Frontal cortex (tissue), 4 donors: ENCODE results near the gene D2HGDH. TPM values are rescaled to one million over a fixed set of nuclear protein-coding genes. Genes with fewer than 3 reads are reported as not detected.
"Not testable (repeated sequence)": the region's sequence is repeated elsewhere in the genome, so short reads cannot be mapped to it uniquely, and the experiment has no call there.

Experiments
- DNase-seq, 2 donors: peaks; one replicate each; pipeline ENCODE4 v3.0.0; 2012; ENCODE audit warnings: low spot score in 2 of 2
- FAIRE-seq: peaks from 2 replicates; lab custom pipeline; 2012; peaks lifted over from hg19 to GRCh38; lab: Jason Lieb, UNC
- total RNA-seq: library from RNA; depleted of rRNA; stranded (reverse); fragments of >200 nt; gene quantifications from one replicate; pipeline ENCODE4 v1.2.3, GENCODE V29; 2014
- donor health status: control.
- donor health status: control.
- donor health status: control.

The D2HGDH gene
- total RNA-seq, 1 donor from 2014 or later, result 9.4 TPM

DNA sequence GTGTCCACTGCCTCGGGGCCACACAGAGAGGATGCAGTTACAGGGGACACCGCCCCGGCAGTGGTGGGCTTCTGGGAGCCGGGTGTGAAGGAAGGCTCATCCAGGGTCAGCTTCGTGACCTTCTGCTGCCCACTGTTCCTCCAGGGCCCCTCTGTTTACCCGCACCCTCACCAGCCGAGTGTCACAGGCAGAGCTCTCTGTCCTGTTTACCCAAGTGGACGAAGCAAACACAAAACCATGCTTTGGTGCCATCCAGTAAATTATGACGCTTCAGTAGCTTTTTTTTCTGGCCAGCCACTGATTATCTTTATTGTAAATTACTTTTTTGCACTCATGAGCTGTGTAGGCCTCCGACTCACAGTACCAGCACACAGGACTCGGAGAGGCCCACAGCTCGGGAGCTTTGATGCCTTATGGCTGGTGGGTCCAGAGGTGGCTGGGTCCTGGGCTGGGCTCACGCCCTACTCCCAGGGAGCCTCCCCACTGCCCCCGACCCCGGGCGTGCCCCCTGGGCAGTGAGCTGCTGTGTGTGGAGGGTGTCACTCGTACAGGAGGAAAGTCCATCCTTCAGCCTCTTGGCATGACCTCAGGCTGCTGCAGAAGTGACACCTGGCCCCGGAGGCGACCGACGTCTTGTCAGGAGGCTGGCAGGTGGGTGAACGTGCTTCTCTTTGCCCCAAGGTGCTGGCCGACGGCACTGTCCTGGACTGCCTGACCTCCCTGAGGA, 9.8 kb downstream of the D2HGDH start:
- DNase-seq (no peak), FAIRE-seq (no peak)

DNA sequence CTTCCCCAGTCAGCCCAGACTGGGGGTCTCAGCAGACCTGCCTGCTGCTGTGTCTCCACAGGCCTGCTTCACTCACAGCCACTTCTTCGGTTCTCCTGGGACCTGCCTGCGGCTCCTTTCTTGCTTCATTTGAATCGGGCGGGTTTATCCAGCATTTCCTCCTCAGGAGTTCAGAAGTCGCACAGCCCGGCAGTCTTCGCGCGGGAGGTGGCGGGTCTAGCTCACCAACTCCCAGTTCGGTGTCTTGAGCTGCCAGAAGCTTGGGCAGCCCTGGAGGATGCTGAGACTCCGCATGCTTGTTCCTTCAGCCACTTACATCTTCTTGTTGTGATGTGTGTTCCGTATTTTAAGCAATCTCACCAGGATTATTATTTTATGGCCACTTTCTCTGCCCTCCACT, 10.8 kb downstream of the D2HGDH start:
- FAIRE-seq (no peak), DNase-seq (no peak)

DNA sequence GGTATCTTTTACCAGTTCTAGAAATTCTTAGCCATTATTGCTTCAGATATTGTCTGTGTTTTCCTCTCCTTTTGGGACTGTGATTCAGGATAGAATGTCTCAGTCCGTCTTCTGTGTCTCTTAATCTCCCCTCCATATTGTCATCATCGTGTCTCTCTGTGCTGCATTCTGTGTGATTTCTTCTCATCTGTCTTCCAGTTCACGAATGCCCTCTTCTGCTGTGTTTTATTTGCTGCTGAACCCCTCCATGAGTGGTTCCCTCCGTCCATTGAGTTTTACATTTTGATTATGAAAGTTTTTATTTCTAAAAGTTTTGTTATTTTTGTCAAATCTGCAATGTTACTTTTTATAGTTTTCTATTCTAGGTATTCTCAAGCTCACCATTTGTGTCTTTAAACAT, 11.7 kb downstream of the D2HGDH start:
- DNase-seq (no peak), FAIRE-seq (no peak)

DNA sequence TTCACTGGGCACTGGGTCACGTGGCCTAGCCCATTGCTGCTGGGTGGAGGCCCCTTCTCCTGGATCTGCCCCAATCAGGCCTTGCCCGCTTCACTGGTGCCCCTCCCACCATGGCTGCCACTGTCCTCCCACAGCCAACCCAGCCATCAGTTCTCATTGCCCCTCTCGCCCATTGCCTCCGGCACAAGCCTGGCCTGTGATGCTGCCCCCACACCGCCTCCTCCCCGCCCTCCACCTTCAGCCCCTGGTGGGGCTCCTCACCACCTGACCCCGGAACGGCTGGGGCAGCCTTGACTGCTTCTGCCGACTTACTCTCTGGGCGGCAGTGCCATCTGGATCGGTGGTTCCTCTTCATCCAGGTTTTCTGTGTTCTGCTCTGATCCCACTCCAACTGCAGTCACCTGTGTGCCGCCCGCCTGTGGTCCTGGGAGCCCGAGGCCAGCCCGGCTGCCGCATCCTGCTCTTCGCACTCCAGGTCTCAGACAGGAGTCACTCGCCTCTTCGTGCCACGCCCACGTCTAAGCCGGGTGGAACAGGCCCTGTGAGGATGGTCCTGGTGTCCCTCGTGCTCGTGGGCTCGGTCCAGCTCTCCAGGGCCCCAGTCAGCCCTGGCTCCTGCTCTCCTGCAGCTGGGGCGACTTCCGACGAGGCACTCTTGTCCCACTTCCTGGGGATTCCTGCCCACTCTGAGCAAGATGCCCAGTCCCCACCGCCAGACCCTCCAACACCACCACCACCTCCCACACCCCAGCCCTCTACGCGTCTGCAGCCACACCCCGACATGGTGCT, 14.2 kb downstream of the D2HGDH start:
- FAIRE-seq (no peak), DNase-seq (no peak)

DNA sequence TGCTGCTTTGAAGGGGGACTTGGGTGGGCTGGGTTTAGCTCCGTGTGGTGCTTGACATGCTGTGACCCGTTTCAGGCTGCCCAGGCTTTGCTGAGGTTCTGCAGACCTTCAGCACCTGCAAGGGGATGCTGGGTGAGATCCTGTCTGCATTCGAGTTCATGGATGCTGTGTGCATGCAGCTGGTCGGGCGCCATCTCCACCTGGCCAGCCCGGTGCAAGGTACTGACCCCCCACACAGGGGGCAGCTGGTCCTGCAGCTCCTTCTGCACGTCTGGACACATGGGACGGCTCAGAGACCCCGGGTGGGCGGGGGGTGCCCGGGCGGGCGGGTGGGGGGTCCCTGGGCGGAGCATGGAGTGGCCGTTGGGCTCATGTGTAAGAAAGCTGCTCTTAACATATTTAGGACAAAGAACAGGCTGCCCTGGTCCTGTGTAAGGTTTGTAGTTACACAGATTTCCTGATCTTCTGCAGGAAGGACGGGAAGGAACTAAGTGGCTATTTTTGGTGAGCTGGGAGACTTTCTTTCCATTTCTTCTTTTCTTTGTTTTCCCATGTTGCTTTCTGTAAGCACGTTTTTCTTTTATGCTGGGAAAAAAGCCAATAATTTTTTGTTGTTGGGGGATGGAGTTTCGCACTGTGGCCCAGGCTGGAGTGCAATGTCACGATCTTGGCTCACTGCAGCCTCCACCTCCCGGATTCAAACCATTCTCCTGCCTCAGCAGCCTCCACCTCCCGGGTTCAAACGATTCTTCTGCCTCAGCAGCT, 15.8 kb downstream of the D2HGDH start:
- DNase-seq, result no peak

DNA sequence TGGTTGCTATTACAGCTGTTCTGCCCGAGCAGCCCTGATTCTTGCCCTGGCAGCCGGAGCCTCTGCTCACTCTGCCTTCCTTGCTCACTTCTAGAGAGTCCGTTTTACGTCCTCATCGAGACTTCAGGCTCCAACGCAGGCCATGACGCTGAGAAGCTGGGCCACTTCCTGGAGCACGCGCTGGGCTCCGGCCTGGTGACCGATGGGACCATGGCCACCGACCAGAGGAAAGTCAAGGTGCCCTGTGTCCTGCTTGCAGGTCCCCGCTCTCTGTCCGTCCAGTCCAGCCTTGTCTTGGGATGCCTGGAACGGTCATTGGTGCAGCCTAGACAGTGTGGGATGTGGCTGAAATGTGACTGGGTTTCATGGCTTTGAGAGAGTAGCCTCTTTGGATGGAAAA, 16.7 kb downstream of the D2HGDH start:
- no peak for FAIRE-seq
- no peak for DNase-seq

More for the DNA sequence above, 15.8 kb downstream of the D2HGDH start:
- FAIRE-seq, result no peak

DNA sequence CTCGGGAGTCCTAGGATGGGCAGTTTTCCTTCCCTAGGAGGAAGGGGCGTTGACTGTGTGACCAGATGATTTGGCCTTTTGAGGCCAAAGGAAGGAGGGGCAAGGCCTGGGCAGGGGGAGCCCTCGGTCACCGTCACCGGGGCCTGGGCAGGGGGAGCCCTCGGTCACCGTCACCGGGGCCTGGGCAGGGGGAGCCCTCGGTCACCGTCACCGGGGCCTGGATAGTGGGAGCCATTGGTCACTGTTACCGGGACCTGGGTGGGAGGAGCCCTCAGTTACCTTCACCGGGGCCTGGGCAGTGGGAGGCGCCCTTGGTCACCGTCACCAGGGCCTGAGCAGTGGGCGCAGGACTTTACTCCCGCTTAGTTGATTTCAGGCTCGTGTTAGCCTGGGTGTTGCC, 17.3 kb downstream of the D2HGDH start:
- no peak for FAIRE-seq
- DNase-seq, result no peak

DNA sequence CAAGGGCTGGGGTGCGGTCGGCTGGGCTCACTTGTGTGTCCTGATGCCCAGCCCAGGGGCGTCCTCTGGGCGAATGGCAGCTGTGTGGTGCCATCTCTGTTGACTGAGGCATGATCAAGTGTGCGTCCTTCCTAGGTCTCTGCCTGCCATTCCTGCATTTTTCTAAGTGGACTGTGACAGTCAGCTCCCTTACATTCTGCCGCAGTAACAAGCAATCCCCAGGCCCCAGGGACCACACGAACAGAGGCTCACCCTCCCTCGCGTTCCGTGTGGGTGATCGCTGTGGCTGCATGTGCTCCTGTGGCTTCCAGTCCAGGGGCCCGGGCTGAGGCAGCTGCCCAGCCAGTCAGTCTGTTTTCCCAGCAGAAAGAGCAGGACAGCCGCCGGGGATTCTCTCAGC, 17.8 kb downstream of the D2HGDH start:
- DNase-seq (no peak), FAIRE-seq (no peak)

DNA sequence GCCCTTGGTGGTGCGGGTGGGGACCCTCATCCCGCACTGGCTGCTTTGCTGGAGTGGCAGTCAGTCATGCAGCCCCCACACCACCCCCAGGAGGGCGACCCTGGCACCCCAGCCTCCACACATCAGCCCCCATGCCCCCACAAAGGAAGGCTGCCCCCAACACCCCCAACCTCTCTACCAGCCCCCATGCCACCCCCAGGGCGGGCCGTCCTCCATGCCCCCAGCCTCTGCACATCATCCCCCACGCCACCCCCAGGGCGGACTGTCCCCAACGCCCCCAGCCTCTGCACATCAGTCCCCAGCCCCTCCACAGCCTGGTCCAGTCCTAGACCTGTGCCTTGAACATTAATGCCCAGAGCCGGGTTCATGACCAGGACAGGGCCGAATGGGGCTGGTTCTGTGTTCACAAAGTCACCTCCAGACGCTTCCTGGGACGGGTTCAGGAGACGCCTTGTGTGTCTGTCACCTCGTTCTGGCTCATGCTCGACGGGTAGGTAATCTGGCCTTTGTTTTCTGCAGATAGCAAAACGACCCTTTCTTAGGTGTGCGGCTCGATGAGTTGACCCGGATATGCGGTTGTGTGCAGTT, 18.4 kb downstream of the D2HGDH start:
- DNase-seq (no peak), FAIRE-seq (no peak)

DNA sequence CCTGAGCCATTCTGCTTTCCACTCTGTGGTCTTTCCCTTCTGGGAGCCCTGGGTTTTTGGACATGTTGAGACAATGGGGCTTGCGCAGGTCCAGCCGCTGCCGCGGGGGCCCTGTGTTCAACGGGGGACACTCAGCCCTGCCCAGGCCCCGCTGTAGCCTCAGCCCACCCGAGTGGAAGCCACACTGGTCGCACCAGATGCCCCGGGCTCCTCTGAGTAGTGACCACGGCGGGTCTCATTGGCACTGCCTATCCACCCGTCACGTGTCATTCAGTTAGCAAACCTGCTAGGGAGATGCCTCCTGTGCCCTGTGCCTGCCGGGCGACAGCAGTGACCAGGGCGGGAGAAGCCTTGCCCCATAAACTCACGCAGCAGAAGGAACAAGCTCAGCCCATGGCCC, 19.1 kb downstream of the D2HGDH start:
- DNase-seq, result no peak
- no peak for FAIRE-seq

DNA sequence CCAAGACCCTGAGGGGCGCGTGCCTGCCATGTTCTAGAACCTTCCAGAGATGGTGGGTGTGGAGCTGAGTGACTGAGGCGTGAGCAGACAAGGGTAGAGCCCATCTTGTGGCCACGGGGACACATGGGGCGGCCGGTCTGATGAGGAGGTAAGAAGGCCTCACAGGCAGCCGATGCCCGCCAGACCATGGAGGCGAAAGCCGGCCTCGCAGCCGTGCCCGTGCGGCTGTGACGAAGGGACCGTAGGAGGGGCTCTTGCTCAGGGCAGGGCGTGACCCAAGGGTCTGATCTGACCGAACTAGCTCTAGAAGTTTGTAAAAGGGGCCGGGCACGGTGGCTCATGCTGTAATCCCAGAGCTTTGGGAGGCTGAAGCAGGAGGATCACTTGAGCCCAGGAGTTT, 19.6 kb downstream of the D2HGDH start:
- DNase-seq, result no peak
- FAIRE-seq, result no peak

DNA sequence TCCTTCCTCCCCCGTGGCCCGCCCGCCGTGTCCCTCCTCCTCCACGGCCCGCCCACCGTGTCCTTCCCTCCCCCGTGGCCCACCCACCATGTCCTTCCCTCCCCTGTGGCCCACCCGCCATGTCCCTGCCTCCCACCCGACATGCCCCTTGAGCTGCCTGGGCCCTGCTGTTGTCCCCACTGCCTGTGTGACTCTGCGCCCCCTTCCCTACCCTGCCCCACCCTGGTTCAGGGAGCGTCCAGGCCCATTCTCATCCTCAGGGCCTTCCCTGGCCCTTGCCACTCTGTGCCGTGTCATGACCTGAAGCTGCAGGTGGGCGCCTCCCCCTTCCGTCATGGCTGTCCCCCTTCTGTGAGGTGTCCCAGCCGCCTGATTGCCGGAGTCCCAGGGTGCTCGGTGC, 20.7 kb downstream of the D2HGDH start:
- no peak for DNase-seq
- FAIRE-seq, result no peak

DNA sequence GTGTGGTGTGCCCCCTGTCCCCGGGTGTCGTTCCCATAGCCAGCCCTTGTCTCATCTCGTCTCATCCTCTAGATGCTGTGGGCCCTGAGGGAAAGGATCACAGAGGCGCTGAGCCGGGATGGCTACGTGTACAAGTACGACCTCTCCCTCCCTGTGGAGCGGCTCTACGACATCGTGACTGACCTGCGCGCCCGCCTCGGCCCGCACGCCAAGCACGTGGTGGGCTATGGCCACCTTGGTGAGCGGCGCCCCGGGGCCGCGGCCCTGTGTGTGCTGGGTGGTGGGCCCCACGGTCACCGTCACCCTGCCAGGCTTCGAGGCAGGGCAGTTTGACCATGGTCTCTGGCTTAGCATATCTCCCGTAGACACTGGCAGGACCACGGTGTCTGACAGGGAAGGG, 21.3 kb downstream of the D2HGDH start:
- DNase-seq (no peak), FAIRE-seq (no peak)

DNA sequence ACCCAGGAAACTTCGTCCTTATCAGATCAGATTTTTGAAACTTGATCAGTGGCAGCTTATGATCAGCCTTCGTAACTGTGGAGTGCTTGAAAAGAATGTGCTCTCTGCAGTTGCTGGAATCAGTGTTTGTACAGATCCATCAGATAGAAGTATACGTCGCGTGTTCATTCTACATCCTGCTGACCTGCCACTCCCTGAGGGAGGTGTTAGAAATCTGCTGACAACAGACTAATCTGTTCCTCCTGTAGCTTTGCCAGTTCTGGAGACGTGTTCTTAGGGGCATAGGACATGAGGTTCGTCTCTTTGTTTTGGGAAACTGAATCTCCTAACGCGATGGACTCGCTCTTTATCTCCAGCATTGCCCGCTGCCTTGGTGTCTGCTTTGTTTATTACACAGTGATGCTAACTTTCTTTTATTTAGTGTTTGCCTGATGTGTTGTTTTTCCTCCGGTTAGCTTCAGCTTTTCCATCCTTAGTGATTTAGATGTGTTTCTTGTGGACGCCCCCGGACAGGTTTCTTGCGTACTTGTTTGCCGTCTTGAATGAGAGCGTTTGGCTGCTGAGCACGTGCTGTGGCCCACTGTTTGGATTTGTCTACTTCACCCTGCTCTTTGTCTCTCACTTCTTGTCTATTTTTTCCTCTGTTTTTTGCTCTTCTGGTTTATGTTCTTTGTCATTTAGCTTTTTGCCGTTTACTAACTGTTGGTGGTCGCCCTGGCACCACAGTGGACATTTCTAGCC, 24.8 kb downstream of the D2HGDH start:
- DNase-seq (no peak), FAIRE-seq (no peak)

DNA sequence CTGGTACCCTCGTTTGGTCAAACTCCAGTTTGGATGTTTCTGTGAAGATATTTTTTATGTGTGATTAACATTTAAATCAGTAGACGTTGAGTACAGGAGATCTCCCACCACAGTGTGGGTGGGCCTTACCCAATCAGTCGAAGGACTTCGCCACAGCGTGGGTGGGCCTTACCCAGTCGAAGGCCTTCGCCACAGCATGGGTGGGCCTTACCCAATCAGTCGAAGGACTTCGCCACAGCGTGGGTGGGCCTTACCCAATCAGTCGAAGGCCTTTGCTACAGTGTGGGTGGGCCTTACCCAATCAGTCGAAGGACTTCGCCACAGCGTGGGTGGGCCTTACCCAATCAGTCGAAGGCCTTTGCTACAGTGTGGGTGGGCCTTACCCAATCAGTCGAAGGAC, 25.5 kb downstream of the D2HGDH start:
- not testable (repeated sequence) for FAIRE-seq, DNase-seq

DNA sequence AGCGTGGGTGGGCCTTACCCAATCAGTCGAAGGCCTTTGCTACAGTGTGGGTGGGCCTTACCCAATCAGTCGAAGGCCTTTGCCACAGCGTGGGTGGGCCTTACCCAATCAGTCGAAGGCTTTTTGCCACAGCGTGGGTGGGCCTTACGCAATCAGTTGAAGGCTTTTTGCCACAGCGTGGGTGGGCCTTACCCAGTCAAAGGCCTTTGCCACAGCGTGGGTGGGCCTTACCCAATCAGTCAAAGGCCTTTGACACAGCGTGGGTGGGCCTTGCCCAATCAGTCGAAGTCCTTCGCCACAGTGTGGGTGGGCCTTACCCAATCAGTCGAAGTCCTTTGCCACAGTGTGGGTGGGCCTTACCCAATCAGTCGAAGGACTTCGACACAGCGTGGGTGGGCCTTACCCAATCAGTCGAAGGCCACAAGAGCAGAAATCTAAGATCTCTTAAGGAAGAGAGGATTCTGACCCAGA, 25.9 kb downstream of the D2HGDH start:
- no peak for FAIRE-seq
- DNase-seq, result no peak

DNA sequence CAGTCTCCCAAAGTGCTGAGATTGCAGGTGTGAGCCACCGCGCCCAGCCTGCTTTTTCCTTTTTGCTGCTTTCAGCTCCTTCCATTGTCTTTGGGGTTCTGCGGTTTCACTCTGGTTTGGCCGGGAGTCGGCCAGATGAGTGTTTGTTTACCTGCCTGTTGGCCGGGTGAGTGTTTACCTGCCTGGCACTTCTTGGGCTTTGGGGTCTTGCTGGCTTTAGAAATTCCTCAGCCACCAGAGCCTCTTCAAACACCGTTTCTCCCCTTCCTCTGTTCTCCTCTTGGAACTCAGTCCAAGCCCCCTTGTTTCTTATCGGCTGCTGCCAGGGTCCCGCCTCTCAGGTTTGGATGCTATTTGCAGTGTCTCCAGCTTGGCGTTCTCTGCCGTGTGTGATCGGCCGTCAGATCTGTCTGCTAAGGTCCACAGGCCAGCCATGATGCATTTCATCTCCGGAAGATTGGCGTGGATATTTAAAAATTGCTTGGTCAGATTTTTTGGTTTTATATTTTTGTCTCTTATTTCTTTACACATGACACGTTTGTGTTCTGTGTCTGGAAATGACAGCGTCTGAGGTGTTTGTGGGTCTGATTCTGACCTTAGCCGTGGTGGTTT, 28.0 kb downstream of the D2HGDH start:
- no peak for DNase-seq
- FAIRE-seq, result no peak

DNA sequence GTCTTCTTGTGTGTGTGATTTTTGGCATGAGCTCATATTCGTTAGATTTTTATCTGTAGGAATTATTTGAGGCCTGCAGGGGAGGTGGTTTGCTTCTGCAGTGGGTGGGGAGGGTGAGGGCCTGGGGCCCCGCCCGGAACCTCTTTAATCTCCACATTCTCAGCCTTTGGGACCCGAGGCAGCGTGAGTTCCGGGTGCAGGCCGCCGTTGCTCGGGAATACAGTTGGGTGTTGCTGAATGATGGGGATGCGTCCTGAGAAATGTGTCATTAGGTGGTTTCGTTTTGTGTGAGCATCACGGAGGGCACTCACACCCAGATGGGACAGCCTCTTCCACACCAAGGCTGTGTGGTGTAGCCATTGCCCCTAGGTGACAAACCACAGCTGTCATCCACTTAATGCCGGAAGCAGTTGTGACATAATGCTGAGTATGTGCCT, 28.5 kb downstream of the D2HGDH start:
- DNase-seq (no peak), FAIRE-seq (no peak)
